ENCODE results near the gene TTYH2.

Gene TTYH2

DNA sequence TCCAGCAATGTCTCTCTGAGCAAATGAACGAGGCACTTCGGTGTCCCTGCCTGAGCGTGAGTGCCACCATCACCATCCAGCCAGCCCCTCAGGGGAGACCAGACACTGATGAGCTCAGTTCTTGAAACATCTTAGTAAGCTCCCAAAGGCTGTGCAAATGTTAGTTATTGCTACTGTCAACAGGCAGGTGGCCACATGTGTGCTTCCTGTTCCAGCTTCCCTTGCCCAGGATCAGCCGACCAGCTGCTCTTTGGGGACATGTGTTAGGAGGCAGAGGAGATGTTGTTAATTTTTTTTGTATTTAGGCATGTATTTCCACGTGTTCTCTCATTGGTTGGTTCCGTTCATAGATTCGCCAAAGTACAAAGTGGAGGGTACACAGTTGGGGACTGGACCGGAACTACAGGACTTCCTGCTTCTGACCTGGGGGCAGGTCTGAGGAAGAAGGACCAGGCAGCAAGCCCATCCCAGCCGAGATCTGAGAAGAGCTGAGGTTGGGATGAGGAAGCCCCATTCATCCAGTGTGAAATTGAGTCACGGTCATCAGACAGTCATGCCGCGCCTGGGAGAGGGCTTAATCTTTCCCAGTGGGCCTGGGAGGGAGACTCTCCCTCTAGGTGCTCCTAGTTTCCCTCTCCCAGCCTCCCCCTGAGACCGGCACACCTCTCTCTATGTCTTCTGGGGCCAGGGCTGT is 3.8 kb downstream of the TTYH2 start:
- Mint-ChIP-seq H3K36me3 (ENCODE audit: low read depth) (peaks cover 3% of the 10 kb centered on the region), H3K9me3 (no peaks in the 10 kb centered on the region), H3K27me3 (no peaks in the 10 kb centered on the region), H3K27ac (peak overlapping the region; percentile 44), H3K4me3 (no peak overlapping the region), H3K4me1 (ENCODE audit: low read depth) (peaks cover 37% of the 10 kb centered on the region)
- DNase-seq, result no peak

DNA sequence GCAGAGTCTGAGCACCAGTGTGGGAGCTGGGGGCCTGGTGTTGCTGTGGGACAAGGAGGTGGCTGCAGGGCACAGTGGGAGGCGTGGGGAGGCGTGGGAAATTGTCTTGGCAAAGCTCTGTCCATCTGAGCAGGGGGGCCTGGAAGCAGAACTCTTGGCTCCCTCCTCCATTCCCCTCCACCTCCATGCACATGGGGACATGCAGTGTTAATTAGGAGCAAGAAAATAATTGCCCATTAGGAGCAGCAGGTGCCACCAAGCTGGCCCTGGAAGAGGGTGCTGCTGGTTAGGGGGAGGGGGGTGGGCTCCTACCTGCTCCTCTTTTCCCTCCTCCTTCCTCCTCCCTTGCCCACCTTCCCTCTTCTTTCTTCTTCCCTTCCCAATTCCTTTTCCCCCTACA is 4.5 kb downstream of the TTYH2 start:
- Mint-ChIP-seq H3K9me3 (no peaks in the 10 kb centered on the region), H3K4me3 (no peak overlapping the region), H3K27me3 (no peaks in the 10 kb centered on the region), H3K4me1 (ENCODE audit: low read depth) (peaks cover 30% of the 10 kb centered on the region), H3K36me3 (ENCODE audit: low read depth) (peaks cover 8% of the 10 kb centered on the region), H3K27ac (no peak overlapping the region)
- no peak for DNase-seq

DNA sequence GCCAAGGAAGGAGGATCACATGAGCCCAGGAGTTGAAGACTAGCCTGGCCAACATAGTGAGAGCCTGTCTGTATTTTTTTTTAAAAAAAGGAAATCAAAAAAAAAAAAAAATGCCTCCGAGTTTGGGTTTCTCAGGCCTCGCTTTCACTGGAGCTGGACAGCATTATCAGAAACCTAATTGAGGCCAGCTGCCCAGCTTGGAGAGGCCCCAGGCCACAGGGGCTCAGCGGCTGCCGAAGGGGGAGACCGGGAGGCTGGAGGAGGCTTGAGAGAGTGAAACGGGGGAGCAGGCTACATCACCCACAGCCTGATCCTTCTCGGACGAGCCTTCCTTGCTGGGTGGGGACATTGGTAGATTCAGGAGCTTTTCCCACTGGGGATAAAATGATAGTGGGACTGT is 5.1 kb downstream of the TTYH2 start:
- DNase-seq, result no peak
- Mint-ChIP-seq H3K4me1 (ENCODE audit: low read depth) (peaks cover 26% of the 10 kb centered on the region), H3K27ac (no peak overlapping the region), H3K9me3 (no peaks in the 10 kb centered on the region), H3K27me3 (no peaks in the 10 kb centered on the region), H3K36me3 (ENCODE audit: low read depth) (peaks cover 8% of the 10 kb centered on the region), H3K4me3 (no peak overlapping the region)

DNA sequence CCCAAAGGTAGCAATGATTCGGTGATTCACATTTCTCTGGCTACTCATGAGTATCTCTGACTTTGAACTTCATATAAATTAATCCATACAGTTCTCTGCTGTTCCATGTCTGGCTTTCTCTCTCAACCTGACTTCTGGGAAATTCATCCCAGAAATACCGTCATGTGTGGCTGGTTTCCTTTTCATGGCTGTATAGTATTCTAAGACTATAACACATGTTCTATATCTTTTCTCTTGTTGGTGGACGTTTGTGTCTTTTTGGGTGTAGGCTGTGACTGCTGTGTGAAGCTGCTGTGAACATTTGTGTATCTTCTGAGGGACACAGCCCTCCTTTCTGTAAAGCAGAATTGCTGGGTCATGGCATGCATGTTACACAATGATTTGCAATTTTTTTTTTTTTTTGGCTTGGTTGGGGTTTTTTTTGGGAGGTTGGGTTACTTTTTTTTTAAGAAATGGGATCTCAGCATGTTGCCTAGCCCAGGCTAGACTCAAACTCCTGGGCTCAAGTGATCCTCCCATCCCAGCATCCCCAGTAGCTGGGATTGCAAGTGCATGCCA is 6.3 kb downstream of the TTYH2 start:
- Mint-ChIP-seq H3K4me3 (no peak overlapping the region), H3K27ac (no peak overlapping the region), H3K36me3 (ENCODE audit: low read depth) (peaks cover 17% of the 10 kb centered on the region), H3K9me3 (no peaks in the 10 kb centered on the region), H3K27me3 (no peaks in the 10 kb centered on the region), H3K4me1 (ENCODE audit: low read depth) (peaks cover 15% of the 10 kb centered on the region)
- no peak for DNase-seq

DNA sequence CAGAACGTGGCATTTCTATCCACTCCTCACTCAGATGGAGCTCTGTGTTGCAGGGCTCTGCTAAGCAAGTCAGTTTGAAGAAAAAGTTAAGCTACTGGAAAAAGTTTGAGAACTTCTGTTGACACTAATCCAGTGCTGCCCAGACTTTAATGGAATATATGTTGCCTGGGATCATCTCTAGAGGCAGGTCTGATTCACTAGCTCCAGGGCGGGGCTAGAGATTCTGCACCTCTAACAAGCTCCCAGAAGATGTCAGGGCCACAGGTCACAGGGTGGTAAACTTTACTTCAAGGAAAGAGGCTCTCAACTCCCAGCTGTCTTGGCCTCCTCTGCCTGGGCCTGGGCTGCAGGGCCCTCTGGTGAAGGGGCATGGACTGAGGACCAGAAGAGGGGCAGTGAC is 6.8 kb downstream of the TTYH2 start:
- Mint-ChIP-seq H3K4me3 (no peak overlapping the region), H3K27me3 (no peaks in the 10 kb centered on the region), H3K4me1 (ENCODE audit: low read depth) (peaks cover 10% of the 10 kb centered on the region), H3K27ac (no peak overlapping the region), H3K9me3 (no peaks in the 10 kb centered on the region), H3K36me3 (ENCODE audit: low read depth) (peaks cover 22% of the 10 kb centered on the region)
- no peak for DNase-seq

DNA sequence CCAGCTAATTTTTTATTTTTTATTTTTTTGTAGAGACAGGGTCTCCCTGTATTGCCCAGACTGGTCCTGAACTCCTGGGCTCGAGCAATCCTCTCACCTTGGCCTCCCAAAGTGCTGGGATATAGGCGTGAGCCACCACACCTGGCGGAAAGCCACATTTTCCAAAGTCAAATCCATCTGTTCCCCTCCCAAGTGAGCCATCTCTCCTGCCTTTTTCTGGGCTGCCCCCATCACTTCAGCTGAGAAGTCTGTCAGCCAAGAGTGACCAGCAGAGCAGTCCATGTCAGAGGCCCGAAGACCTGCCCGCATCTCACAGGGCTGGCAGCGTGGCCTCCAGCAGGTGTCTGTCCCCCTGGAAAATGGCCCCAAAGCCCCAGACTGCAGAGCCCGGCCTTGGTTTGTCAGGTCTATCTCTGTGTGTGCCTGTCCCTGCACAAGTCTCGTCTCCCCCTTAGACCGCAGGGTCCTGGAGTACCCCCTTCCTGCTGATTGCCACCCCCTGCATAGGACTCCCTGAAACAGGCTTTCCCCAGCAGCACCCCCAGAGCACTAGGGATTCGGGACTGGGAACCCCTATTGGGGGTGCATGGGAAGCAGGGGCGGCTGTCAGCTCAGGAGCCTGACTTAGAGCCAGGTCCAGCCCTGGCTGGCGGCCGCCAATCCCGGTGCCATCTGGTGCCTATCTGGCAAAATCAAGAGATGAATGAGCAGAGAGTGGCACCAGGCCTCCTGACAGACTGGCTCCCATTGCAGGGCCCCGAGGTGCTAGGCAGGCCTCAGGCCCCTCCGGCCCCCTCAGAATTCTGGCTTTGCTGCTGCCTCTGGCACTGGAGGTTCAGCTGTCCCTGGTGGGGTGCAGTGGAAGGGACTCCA is 7.8 kb downstream of the TTYH2 start:
- no peak for DNase-seq
- Mint-ChIP-seq H3K9me3 (no peaks in the 10 kb centered on the region), H3K27me3 (no peaks in the 10 kb centered on the region), H3K27ac (no peak overlapping the region), H3K4me1 (ENCODE audit: low read depth) (peaks cover 1% of the 10 kb centered on the region), H3K36me3 (ENCODE audit: low read depth) (peaks cover 24% of the 10 kb centered on the region), H3K4me3 (no peak overlapping the region)

DNA sequence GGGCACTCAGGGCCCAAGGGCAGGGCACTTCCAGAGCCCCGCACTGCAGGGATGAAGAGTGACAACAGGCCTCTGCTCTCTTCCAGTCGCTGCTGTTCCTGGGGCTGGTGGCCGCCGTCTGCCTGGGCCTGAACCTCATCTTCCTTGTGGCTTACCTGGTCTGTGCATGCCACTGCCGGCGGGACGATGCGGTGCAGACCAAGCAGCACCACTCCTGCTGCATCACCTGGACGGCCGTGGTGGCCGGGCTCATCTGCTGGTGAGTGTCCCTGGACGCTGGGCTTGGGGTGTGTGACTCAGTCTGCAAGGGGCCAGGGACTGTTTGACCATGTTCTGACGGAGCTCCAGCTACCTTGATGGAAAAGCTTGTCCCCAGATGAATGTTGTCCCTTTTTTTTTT is 9.0 kb downstream of the TTYH2 start:
- Mint-ChIP-seq H3K4me3 (no peak overlapping the region), H3K36me3 (ENCODE audit: low read depth) (peaks cover 23% of the 10 kb centered on the region), H3K27me3 (no peaks in the 10 kb centered on the region)

DNA sequence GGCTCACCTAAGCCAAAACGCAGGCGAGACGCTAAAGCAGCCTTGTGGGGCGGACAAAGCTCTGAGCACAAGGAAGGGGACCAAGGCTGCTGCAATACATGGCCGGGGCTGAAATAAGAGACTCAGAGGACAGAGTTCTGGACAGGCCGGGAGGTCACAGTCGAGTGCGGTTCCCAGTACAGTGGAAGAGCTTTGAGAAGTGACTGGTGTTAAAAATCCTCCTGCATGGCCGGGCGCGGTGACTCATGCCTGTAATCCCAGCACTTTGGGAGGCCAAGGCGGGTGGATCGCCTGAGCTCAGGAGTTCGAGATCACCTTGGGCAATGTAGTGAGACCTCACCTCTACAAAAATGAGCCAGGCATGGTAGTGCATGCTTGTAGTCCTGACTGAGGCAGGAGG is 10.5 kb downstream of the TTYH2 start:
- Mint-ChIP-seq H3K27ac (no peak overlapping the region), H3K27me3 (no peaks in the 10 kb centered on the region), H3K9me3 (no peaks in the 10 kb centered on the region), H3K36me3 (ENCODE audit: low read depth) (peaks cover 25% of the 10 kb centered on the region), H3K4me1 (ENCODE audit: low read depth) (no peaks in the 10 kb centered on the region), H3K4me3 (no peak overlapping the region)
- no peak for DNase-seq

More for the DNA sequence above, 9.0 kb downstream of the TTYH2 start:
- no peak for DNase-seq
- Mint-ChIP-seq H3K4me1 (ENCODE audit: low read depth) (no peaks in the 10 kb centered on the region), H3K27ac (no peak overlapping the region), H3K9me3 (no peaks in the 10 kb centered on the region)

DNA sequence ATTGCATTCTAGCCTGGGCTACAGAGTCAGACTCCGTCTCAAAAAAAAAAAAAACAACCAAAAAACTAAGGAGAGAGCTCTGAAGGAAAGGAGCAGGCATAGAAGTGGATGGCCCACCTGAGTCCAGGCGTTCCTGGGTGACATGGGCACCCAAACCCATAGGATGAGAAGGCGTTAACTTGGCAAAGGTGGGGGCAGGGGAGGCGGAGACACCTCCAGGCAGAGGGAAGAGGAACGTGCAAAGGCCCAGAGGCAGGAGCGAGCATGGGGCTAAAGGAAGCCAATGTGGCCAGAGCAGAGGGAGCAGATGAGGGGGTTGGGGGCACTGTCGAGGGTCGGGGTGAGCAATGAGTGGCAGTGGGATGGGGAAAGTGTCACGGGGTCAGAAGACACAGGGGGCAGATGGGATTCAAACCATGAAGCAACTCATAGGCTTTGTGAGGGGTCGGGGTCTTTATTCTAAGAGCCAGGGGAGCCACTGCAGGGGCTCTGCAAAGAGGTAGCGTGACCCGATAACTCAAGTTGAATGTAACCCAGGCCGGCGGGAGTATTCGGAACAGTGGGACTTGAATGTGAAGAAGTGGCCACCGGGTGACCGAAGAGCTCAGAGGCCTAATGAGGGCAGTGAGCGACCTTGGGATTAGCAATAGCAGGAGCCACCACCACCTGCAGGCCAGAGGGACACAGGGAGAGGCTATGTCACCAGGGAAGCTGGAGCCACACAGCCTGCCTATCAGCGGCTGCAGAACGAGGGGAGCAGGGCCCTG is 11.8 kb downstream of the TTYH2 start:
- Mint-ChIP-seq H3K4me1 (ENCODE audit: low read depth) (no peaks in the 10 kb centered on the region), H3K4me3 (no peak overlapping the region), H3K27me3 (no peaks in the 10 kb centered on the region), H3K36me3 (ENCODE audit: low read depth) (peaks cover 25% of the 10 kb centered on the region), H3K27ac (no peak overlapping the region), H3K9me3 (no peaks in the 10 kb centered on the region)
- DNase-seq, result no peak

DNA sequence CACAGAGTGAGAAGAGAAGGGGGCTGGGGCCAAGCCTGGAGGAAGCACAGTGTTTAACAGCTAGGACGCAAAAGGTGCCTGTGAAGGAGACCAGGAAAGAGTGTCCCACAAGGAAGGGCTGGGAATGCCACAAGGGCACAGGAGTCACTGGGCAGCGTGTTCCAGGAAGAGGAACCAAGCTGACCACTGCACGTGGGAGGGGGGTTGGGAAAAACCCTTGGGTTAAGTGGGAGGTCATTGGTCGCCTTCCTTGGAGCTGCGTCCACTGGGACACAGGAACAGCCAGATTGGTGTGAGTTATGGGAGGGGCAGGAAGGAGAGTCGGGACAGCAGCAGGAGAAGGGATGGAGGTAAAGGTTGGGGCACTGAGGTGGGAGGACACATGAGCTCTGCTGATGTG is 12.9 kb downstream of the TTYH2 start:
- DNase-seq, result no peak
- Mint-ChIP-seq H3K4me1 (ENCODE audit: low read depth) (no peaks in the 10 kb centered on the region), H3K27me3 (no peaks in the 10 kb centered on the region), H3K9me3 (no peaks in the 10 kb centered on the region), H3K36me3 (ENCODE audit: low read depth) (peaks cover 25% of the 10 kb centered on the region), H3K4me3 (no peak overlapping the region), H3K27ac (no peak overlapping the region)

DNA sequence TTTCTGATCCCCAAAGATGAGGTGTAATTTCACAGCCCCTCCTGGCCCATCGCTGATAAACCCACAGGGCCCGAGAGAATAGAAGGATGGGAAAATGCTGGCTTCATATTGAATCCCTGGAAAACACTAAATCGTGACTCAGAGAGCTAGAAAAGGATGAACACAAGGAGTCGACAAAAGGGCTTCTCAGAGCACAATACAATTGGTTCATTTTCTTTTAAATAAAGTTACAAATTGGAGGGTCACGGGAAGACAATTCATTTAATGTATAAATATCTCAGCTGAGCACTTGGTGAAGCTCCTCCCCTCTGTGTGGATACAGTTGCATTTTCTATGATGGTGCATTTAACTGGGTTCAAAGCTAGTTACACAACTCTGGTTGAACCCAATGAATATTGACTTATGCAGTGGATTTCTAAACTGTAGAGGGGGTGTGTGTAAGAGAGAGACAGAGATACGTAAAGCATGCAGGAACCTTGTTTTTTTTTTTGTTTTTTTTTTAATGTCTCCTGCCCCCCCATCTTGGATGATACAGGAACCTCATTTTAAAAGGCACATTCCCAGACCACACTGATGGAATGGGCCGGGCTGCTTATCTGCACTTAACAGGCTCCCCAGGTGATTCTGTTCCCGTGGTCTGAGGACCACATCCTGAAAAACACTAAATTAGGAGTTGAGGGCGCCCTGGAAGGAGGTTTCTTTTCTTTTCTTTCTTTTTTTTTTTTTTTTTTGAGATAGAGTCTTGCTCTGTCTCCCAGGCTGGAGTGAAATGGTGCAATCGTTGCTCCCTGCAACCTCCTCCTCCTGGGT is 14.1 kb downstream of the TTYH2 start:
- no peaks in the 10 kb centered on the region for H3K9me3 Mint-ChIP-seq
- H3K36me3 Mint-ChIP-seq (ENCODE audit: low read depth), result peaks cover 30% of the 10 kb centered on the region
- DNase-seq, result no peak
- no peak overlapping the region for H3K4me3 Mint-ChIP-seq
- H3K27ac Mint-ChIP-seq, result no peak overlapping the region
- H3K27me3 Mint-ChIP-seq, result no peaks in the 10 kb centered on the region
- H3K4me1 Mint-ChIP-seq (ENCODE audit: low read depth), result no peaks in the 10 kb centered on the region

DNA sequence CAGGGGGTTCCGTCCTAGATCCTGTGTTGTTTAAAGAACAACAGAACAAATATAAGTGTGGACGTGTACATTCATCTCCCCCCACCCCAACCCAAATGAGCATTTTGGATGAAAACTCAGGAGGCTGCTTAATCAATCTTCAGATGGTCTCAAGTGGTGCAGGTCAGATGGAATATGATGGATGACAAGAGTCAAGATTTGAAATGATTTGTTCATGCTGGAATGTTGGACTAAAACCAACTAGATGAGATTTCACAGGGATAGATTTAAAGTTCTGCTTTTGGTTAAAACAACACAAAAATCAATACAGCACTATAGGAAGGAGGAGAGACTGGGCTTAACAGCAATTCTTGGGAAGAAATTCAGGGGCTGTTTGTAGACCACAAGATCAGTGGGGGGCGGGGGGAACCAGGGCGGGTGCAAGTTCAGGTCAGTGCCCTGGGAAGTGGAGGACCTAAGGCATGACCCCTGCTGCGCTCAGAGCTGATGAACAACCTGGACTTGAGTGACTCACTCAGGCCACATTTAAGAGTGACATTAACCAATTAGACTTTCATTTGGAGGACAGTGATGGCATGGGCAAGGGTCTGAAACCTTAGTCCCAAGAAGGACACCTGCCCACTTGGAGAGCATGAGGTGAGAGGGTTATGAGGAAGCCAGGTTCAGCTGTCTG is 15.1 kb downstream of the TTYH2 start:
- H3K27ac Mint-ChIP-seq, result no peak overlapping the region
- DNase-seq, result no peak
- H3K27me3 Mint-ChIP-seq, result no peaks in the 10 kb centered on the region
- H3K4me3 Mint-ChIP-seq, result no peak overlapping the region
- H3K4me1 Mint-ChIP-seq (ENCODE audit: low read depth), result no peaks in the 10 kb centered on the region
- H3K36me3 Mint-ChIP-seq (ENCODE audit: low read depth), result peaks cover 29% of the 10 kb centered on the region
- H3K9me3 Mint-ChIP-seq, result no peaks in the 10 kb centered on the region

DNA sequence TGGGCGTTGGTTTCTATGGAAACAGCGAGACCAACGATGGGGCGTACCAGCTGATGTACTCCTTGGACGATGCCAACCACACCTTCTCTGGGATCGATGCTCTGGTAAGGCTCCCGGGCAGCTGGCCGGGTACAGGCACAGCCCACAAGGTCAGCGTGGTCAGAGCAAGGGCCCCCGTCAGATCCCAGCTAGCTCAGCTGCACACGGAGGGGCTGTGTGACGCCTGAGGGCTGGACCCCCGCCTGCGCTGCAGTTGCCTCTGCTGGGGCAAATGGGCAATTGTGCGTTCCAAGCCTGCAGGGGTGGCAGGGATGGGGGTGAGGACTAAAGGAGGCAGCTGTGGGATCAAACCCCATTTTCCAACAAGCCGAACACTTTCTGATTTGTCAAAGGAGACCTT is 17.5 kb downstream of the TTYH2 start:
- H3K9me3 Mint-ChIP-seq, result no peaks in the 10 kb centered on the region
- H3K36me3 Mint-ChIP-seq (ENCODE audit: low read depth), result peaks cover 15% of the 10 kb centered on the region
- no peaks in the 10 kb centered on the region for H3K27me3 Mint-ChIP-seq
- H3K4me1 Mint-ChIP-seq (ENCODE audit: low read depth), result no peaks in the 10 kb centered on the region
- H3K27ac Mint-ChIP-seq, result no peak overlapping the region
- DNase-seq, result no peak
- no peak overlapping the region for H3K4me3 Mint-ChIP-seq
